ELR (cell line): Measurements from ENCODE around the gene ALPP.
A peak's percentile ranks its signal among the peaks of the same experiment; 100 is the strongest.
"Not testable (repeated sequence)": the region's sequence is repeated elsewhere in the genome, so short reads cannot be mapped to it uniquely, and the experiment has no call there.

Experiments
- DNase-seq: peaks from one replicate; pipeline ENCODE4 v3.0.0-alpha.2; 2015; ENCODE audit warnings: low read depth

Gene ALPP

GRCh38 chr2:232381204-232382031, 2.9 kb downstream of the ALPP start:
- not testable (repeated sequence) for DNase-seq

GRCh38 chr2:232382331-232383225, 4.0 kb downstream of the ALPP start:
- no peak for DNase-seq

GRCh38 chr2:232384466-232384865, 5.9 kb downstream of the ALPP start:
- DNase-seq: no peak

- not testable (repeated sequence) for DNase-seq
Measured at GRCh38 chr2:232385058-232385457, 6.5 kb downstream of the ALPP start.

- DNase-seq: peak; percentile 75
Measured at GRCh38 chr2:232385660-232386489, 7.3 kb downstream of the ALPP start.

GRCh38 chr2:232386490-232386739, 7.9 kb downstream of the ALPP start:
- no peak for DNase-seq

- no peak for DNase-seq
Measured at GRCh38 chr2:232386740-232387450, 8.3 kb downstream of the ALPP start.

GRCh38 chr2:232387451-232388171, 9.1 kb downstream of the ALPP start:
- DNase-seq: no peak

GRCh38 chr2:232388324-232388891, 9.9 kb downstream of the ALPP start:
- DNase-seq: no peak

GRCh38 chr2:232389327-232389726, 10.8 kb downstream of the ALPP start:
- DNase-seq: peak; percentile 45

- no peak for DNase-seq
Measured at GRCh38 chr2:232390661-232391060, 12.1 kb downstream of the ALPP start.

- no peak for DNase-seq
Measured at GRCh38 chr2:232393556-232393955, 15.0 kb downstream of the ALPP start.

- not testable (repeated sequence) for DNase-seq
Measured at GRCh38 chr2:232394431-232394830, 15.9 kb downstream of the ALPP start.

GRCh38 chr2:232395586-232395985, 17.0 kb downstream of the ALPP start:
- DNase-seq: no peak

GRCh38 chr2:232396683-232397082, 18.1 kb downstream of the ALPP start:
- DNase-seq: no peak

- no peak for DNase-seq
Measured at GRCh38 chr2:232398293-232399034, 19.9 kb downstream of the ALPP start.

GRCh38 chr2:232400256-232401015, 21.9 kb downstream of the ALPP start:
- no peak for DNase-seq

GRCh38 chr2:232402518-232402917, 24.0 kb downstream of the ALPP start:
- DNase-seq: no peak

- DNase-seq: no peak
Measured at GRCh38 chr2:232405943-232406510, 27.5 kb downstream of the ALPP start.
